ENCODE measurements around the gene DNHD1.
"Not testable (repeated sequence)": the region's sequence is repeated elsewhere in the genome, so short reads cannot be mapped to it uniquely, and the experiment has no call there.

The DNHD1 gene

GRCh38 chr11:6480299-6480914, 16.7 kb upstream of the DNHD1 start:
- DNase-seq (ENCODE audit: low read depth), result no peak

- peak; percentile 92 for DNase-seq (ENCODE audit: low read depth)
These were observed 15.8 kb upstream of the DNHD1 start, which contains the start of the genes ARFIP2 and TIMM10B for GRCh38 chr11:6481012-6481923. Gene ARFIP2 (minus strand): TSS chr11:6481331. CDS start chr11:6480421, 910 bp downstream. Gene TIMM10B (plus strand): TSS chr11:6481501. CDS start chr11:6481517, 16 bp downstream.

GRCh38 chr11:6481924-6482275, 15.2 kb upstream of the DNHD1 start:
- DNase-seq (ENCODE audit: low read depth), result no peak

GRCh38 chr11:6482441-6482840, 14.6 kb upstream of the DNHD1 start:
- no peak for DNase-seq (ENCODE audit: low read depth)

GRCh38 chr11:6483015-6483414, 14.1 kb upstream of the DNHD1 start:
- no peak for DNase-seq (ENCODE audit: low read depth)

GRCh38 chr11:6485661-6486060, 11.4 kb upstream of the DNHD1 start:
- DNase-seq (ENCODE audit: low read depth), result no peak

GRCh38 chr11:6486256-6486655, 10.8 kb upstream of the DNHD1 start:
- no peak for DNase-seq (ENCODE audit: low read depth)

- DNase-seq (ENCODE audit: low read depth), result no peak
These were observed 10.1 kb upstream of the DNHD1 start for GRCh38 chr11:6486938-6487337.

- no peak for DNase-seq (ENCODE audit: low read depth)
These were observed 8.7 kb upstream of the DNHD1 start for GRCh38 chr11:6488342-6488741.

GRCh38 chr11:6488821-6489220, 8.3 kb upstream of the DNHD1 start:
- no peak for DNase-seq (ENCODE audit: low read depth)

- no peak for DNase-seq (ENCODE audit: low read depth)
These were observed 7.8 kb upstream of the DNHD1 start for GRCh38 chr11:6489306-6489705.

GRCh38 chr11:6498121-6498520, 1.0 kb downstream of the DNHD1 start:
- DNase-seq (ENCODE audit: low read depth), result no peak

GRCh38 chr11:6498544-6498943, 1.5 kb downstream of the DNHD1 start:
- no peak for DNase-seq (ENCODE audit: low read depth)

GRCh38 chr11:6502382-6502781, 5.3 kb downstream of the DNHD1 start:
- no peak for DNase-seq (ENCODE audit: low read depth)

GRCh38 chr11:6504166-6504565, 7.1 kb downstream of the DNHD1 start:
- DNase-seq (ENCODE audit: low read depth), result no peak

GRCh38 chr11:6505577-6506240, 8.6 kb downstream of the DNHD1 start:
- DNase-seq (ENCODE audit: low read depth), result no peak

GRCh38 chr11:6516865-6517264, 19.8 kb downstream of the DNHD1 start:
- DNase-seq (ENCODE audit: low read depth), result no peak

- DNase-seq (ENCODE audit: low read depth), result no peak
These were observed 23.2 kb downstream of the DNHD1 start for GRCh38 chr11:6520265-6520664.

- not testable (repeated sequence) for DNase-seq (ENCODE audit: low read depth)
These were observed 24.9 kb downstream of the DNHD1 start for GRCh38 chr11:6521946-6522345.

GRCh38 chr11:6523253-6523652, 26.2 kb downstream of the DNHD1 start:
- peak; percentile 52 for DNase-seq (ENCODE audit: low read depth)

- DNase-seq (ENCODE audit: low read depth), result no peak
These were observed 29.5 kb downstream of the DNHD1 start for GRCh38 chr11:6526411-6527135.

- no peak for DNase-seq (ENCODE audit: low read depth)
These were observed 32.2 kb downstream of the DNHD1 start for GRCh38 chr11:6529266-6529665.
